ENCODE results near the gene TAOK2. TPM values are rescaled to one million over a fixed set of nuclear protein-coding genes. Genes with fewer than 3 reads are reported as not detected.

Gene TAOK2
- total RNA-seq, 1 experiment from 2014 or later, result 99.4 TPM

DNA sequence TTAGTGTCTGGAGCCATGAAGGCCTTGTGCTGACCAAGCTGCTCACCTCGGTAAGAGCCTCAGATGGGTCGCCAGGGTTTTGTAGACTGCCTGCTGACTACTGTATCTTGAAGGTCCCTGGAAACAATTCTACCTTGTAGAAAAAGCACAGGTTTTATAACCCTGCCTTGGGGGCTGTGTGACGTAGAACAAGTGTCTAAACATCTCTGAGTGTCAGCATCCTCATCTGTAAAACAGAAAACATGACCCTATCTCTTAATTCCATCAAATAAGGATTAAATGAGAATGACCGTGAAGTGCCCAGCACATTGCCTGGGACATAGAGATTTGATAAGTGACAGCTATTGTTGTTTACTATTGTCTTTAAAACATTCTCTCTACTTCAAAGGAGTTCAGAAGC lies 5.5 kb upstream of the TAOK2 start:
- intact Hi-C loops (cut with micrococcal nuclease; ENCODE audit: unreplicated experiment) (no loop called here), in situ Hi-C loops (cut with HindIII; ENCODE audit: low pct_unique_long_range_greater_than_20kb, low sequenced_read_pairs) (no loop called here)
- ATAC-seq, result no peak
- Histone ChIP-seq H3K4me3 (ENCODE audit: low read depth in 2 of 2, low read length in 2 of 2) (no peak overlapping the region), H3K27ac (ENCODE audit: low read length) (no peak overlapping the region), H3K4me1 (ENCODE audit: control insufficient read depth, insufficient read depth, low read length) (no peaks in the 10 kb centered on the region), H3K9me3 (ENCODE audit: control insufficient read depth, insufficient read depth, low read depth, low read length) (no peaks in the 10 kb centered on the region), H3K27me3 (ENCODE audit: control insufficient read depth, insufficient read depth, low read length) (no peaks in the 10 kb centered on the region), H3K36me3 (ENCODE audit: control insufficient read depth, insufficient read depth, low read length) (peaks cover 3% of the 10 kb centered on the region; the same call in 1 of the 2 replicates)
- DNase-seq (ENCODE audit: low read depth, low spot score), result no peak
- TF ChIP-seq, protein P1, sequence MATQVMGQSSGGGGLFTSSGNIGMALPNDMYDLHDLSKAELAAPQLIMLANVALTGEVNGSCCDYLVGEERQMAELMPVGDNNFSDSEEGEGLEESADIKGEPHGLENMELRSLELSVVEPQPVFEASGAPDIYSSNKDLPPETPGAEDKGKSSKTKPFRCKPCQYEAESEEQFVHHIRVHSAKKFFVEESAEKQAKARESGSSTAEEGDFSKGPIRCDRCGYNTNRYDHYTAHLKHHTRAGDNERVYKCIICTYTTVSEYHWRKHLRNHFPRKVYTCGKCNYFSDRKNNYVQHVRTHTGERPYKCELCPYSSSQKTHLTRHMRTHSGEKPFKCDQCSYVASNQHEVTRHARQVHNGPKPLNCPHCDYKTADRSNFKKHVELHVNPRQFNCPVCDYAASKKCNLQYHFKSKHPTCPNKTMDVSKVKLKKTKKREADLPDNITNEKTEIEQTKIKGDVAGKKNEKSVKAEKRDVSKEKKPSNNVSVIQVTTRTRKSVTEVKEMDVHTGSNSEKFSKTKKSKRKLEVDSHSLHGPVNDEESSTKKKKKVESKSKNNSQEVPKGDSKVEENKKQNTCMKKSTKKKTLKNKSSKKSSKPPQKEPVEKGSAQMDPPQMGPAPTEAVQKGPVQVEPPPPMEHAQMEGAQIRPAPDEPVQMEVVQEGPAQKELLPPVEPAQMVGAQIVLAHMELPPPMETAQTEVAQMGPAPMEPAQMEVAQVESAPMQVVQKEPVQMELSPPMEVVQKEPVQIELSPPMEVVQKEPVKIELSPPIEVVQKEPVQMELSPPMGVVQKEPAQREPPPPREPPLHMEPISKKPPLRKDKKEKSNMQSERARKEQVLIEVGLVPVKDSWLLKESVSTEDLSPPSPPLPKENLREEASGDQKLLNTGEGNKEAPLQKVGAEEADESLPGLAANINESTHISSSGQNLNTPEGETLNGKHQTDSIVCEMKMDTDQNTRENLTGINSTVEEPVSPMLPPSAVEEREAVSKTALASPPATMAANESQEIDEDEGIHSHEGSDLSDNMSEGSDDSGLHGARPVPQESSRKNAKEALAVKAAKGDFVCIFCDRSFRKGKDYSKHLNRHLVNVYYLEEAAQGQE (IDR thresholded peaks at IDR 0.05; ENCODE audit: insufficient read depth in 1 of 2, low read depth in 2 of 2, low read length in 1 of 2), result no peak
- TF ChIP-seq POLR2AphosphoS5 (IDR thresholded peaks at IDR 0.05; ENCODE audit: low read depth, low read length) (no peak), TCF7L2 (IDR thresholded peaks at IDR 0.05; ENCODE audit: low read depth, low read length) (no peak), SIN3A (IDR thresholded peaks at IDR 0.05; ENCODE audit: borderline replicate concordance, insufficient read depth, low read depth, low read length) (no peak)
- TF ChIP-seq, protein P2, sequence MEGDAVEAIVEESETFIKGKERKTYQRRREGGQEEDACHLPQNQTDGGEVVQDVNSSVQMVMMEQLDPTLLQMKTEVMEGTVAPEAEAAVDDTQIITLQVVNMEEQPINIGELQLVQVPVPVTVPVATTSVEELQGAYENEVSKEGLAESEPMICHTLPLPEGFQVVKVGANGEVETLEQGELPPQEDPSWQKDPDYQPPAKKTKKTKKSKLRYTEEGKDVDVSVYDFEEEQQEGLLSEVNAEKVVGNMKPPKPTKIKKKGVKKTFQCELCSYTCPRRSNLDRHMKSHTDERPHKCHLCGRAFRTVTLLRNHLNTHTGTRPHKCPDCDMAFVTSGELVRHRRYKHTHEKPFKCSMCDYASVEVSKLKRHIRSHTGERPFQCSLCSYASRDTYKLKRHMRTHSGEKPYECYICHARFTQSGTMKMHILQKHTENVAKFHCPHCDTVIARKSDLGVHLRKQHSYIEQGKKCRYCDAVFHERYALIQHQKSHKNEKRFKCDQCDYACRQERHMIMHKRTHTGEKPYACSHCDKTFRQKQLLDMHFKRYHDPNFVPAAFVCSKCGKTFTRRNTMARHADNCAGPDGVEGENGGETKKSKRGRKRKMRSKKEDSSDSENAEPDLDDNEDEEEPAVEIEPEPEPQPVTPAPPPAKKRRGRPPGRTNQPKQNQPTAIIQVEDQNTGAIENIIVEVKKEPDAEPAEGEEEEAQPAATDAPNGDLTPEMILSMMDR (IDR thresholded peaks at IDR 0.05), result no peak
- ChIA-PET POLR2A (no interaction called here), CTCF (no interaction called here)
- no TSS peak for BruUV-seq (replicated peaks)

DNA sequence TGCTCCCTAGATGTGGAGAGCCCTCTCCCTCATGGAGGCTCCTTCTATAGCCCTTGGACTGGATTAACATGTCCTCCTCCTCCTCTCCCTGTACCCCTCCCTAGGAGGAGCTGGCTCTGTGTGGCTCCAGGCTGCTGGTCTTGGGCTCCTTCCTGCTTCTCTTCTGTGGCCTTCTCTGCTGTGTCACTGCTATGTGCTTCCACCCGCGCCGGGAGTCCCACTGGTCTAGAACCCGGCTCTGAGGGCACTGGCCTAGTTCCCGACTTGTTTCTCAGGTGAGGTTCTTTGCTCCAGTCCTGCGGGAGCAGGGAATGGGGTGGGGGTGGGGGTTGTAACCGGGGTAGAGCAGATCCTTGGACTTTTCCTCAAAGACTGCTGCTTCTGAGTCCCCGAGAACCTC lies 2.4 kb upstream of the TAOK2 start:
- intact Hi-C loops (cut with micrococcal nuclease; ENCODE audit: unreplicated experiment), result no loop called here
- ATAC-seq, result no peak
- H3K4me1 ChIP-seq (ENCODE audit: control insufficient read depth, insufficient read depth, low read length), result peaks cover 15% of the 10 kb centered on the region
- BruUV-seq (replicated peaks), result no TSS peak
- POLR2A ChIA-PET, result interaction anchor here (0.7 kb wide), 1 partner anchor 47 kb away, joined by 8 read pairs; no protein-coding TSS in a partner anchor
- in situ Hi-C loops (cut with HindIII; ENCODE audit: low pct_unique_long_range_greater_than_20kb, low sequenced_read_pairs), result no loop called here
- H3K4me3 ChIP-seq (ENCODE audit: low read depth in 2 of 2, low read length in 2 of 2), result no peak overlapping the region
- no peak for TF ChIP-seq SIN3A (IDR thresholded peaks at IDR 0.05; ENCODE audit: borderline replicate concordance, insufficient read depth, low read depth, low read length)
- no peak for TF ChIP-seq POLR2AphosphoS5 (IDR thresholded peaks at IDR 0.05; ENCODE audit: low read depth, low read length)
- no peak for TF ChIP-seq TCF7L2 (IDR thresholded peaks at IDR 0.05; ENCODE audit: low read depth, low read length)
- TF ChIP-seq, protein P2 (IDR thresholded peaks at IDR 0.05), result no peak
- TF ChIP-seq, protein P1 (IDR thresholded peaks at IDR 0.05; ENCODE audit: insufficient read depth in 1 of 2, low read depth in 2 of 2, low read length in 1 of 2), result no peak
- no peaks in the 10 kb centered on the region for H3K9me3 ChIP-seq (ENCODE audit: control insufficient read depth, insufficient read depth, low read depth, low read length)
- H3K27me3 ChIP-seq (ENCODE audit: control insufficient read depth, insufficient read depth, low read length), result no peaks in the 10 kb centered on the region
- no peak overlapping the region for H3K27ac ChIP-seq (ENCODE audit: low read length)
- CTCF ChIA-PET, result no interaction called here
- peaks cover 5% of the 10 kb centered on the region; the same call in 1 of the 2 replicates for H3K36me3 ChIP-seq (ENCODE audit: control insufficient read depth, insufficient read depth, low read length)
- DNase-seq (ENCODE audit: low read depth, low spot score), result no peak

All from Panc1 (cell line).